ENCODE data around the gene CLDN6. TPM values are rescaled to one million over a fixed set of nuclear protein-coding genes. Genes with fewer than 3 reads are reported as not detected.

The CLDN6 gene
- total RNA-seq, 1 donor from 2014 or later: not detected

GRCh38 chr16:2981177-2981898 is 36.6 kb downstream of the CLDN6 start:
- DNase-seq (ENCODE audit: low spot score) (no peak), ATAC-seq (no peak)
- intact Hi-C loops (cut with DNase I): no loop called here

GRCh38 chr16:2980227-2981176 is 37.5 kb downstream of the CLDN6 start, which contains the start of gene PKMYT1:
Gene PKMYT1, minus strand, starts transcription at chr16:2980446. Its CDS starts 789 bp downstream, at chr16:2979657.
- DNase-seq (ENCODE audit: low spot score): peak; percentile 95
- intact Hi-C loops (cut with DNase I): no loop called here
- peak; percentile 95 for ATAC-seq

DNA sequence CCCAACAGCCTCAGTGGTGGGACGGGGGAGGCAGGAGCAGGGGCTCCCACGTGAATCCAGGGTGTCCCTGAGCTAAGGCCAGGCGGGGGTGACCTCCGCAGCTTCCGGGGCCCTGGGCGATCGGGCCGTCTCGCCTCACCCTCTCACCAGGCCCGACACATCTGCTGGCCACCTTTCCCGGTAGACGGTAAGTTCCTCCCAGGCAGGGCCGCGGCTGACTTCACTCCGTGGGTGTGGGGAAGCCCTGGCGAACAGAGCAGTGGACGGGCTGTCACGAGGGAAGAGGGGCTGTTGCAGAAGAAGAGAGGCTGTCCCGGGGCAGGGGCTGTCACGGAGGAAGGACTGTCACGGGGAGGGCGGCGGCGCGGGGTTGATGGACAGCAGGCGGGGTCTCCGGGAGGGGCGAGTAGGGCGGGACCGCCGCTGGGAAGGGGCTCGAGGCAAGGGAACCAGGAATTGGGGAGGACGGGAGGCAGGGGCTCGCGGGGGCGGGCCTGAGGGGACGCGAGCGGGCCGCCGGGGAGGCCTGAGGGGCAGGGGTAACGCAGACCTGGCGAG is 38.2 kb downstream of the CLDN6 start:
- intact Hi-C loops (cut with DNase I): no loop called here

DNA sequence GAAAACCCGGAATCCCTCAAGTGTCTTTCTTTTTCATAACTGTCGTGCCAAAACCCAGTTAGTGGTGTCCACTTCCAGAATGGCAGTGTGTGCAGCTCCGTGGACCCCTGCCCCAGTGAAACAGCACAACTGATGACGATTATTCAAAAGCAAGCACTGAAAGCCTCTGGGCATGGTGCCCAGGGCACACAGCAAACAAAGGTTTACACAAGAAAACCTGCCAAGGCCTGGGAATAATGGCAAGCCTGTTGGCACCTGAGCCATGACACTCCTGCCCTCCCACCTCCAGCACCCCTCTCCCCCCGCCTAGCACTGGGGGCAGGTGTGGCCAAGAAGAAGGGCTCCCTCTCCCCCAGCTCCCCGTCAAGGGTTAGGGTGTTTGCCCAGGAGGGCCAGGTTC is 40.5 kb downstream of the CLDN6 start:
- intact Hi-C loops (cut with DNase I): no loop called here
- DNase-seq (ENCODE audit: low spot score) (no peak), ATAC-seq (no peak)

More for the DNA sequence above, 38.2 kb downstream of the CLDN6 start:
- ATAC-seq (no peak), DNase-seq (ENCODE audit: low spot score) (no peak)

- ATAC-seq (no peak), DNase-seq (ENCODE audit: low spot score) (no peak)
- intact Hi-C loops (cut with DNase I): no loop called here
Observed at GRCh38 chr16:2976673-2977072, 41.3 kb downstream of the CLDN6 start.

- ATAC-seq (no peak), DNase-seq (ENCODE audit: low spot score) (no peak)
- intact Hi-C loops (cut with DNase I): no loop called here
Observed at GRCh38 chr16:2976201-2976600, 41.8 kb downstream of the CLDN6 start.

DNA sequence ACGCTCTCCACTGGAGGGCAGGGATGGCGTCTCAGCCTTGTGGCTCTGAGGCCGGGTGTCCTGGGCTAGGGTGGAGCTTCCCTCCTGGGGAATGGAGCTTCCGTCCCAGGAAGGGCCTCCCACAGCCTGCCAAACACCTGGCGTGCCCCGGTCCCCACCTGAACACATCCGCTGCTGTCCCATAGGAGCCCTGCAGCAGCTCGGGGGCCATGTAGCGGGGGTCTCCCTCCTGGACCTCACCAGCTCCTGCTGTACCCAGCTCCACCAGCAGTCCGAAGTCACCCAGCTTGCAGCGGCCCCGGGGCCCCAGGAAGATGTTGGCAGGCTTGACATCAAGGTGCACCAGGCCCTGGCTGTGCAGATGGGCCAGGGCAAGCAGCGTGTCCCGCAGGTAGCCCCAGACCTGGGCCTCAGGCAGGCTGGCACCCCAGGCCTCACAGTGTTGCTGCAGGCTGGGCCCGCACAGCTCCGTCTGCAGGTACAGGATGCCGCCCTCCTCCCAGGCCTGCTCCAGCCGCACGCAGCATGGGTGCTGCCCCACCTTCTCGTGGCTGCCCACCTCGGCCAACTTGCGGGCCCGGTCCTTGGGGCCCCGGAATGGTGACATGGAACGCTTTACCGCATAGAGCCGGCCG is 42.7 kb downstream of the CLDN6 start:
- DNase-seq (ENCODE audit: low spot score): no peak
- no peak for ATAC-seq
- intact Hi-C loops (cut with DNase I): no loop called here

GRCh38 chr16:2974319-2975056 is 43.5 kb downstream of the CLDN6 start:
- ATAC-seq (no peak), DNase-seq (ENCODE audit: low spot score) (no peak)
- intact Hi-C loops (cut with DNase I): no loop called here

GRCh38 chr16:2973605-2974318 is 44.2 kb downstream of the CLDN6 start:
- DNase-seq (ENCODE audit: low spot score): no peak
- ATAC-seq: no peak
- intact Hi-C loops (cut with DNase I): no loop called here

- no peak for ATAC-seq
- intact Hi-C loops (cut with DNase I): no loop called here
Observed at GRCh38 chr16:2973093-2973492, 44.9 kb downstream of the CLDN6 start.

DNA sequence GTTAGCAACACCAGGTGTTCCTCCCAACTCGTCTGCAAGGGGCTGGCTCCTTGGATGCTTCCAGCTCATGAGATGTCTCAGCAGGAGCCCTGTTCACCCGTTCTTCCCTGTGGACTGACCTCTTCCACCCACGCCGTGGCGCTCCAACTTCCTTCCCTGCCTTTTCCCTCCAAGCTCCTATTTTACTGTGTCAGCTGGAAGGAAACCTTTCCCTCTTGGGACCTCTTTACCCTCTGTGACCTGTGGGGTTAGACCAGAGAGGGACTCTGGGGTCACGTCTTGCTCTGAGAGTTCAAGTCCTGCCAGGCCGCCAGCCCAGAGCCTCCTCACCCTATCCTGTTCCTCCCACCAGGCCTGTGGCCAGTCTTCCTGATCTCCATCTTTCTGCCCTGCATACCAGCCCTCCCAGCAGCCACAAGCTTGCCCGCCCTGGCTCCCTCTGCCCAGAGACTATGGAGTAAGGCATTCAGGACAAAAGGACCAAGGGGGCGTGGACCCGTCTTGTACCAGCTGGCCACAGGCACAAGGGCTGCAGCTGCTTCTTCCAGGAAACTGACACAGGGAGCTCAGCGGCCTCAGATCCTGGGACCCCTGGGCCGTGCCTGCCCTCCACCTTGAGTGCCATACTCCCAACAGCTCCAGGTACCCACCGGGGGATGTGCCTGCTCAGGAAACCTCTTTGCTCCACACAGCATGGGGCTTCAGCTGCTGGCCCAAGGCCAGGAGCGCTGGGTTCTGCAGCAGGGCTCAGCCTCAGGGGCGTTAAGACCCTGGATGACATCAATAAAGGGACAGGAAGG is 45.8 kb downstream of the CLDN6 start:
- no peak for DNase-seq (ENCODE audit: low spot score)
- intact Hi-C loops (cut with DNase I): no loop called here
- ATAC-seq: no peak

More at GRCh38 chr16:2973093-2973492, 44.9 kb downstream of the CLDN6 start:
- DNase-seq (ENCODE audit: low spot score): no peak

- intact Hi-C loops (cut with DNase I): no loop called here
- ATAC-seq (no peak), DNase-seq (ENCODE audit: low spot score) (no peak)
Observed at GRCh38 chr16:2971134-2971984, 46.6 kb downstream of the CLDN6 start.

- ATAC-seq: no peak
- intact Hi-C loops (cut with DNase I): no loop called here
- DNase-seq (ENCODE audit: low spot score): no peak
Observed at GRCh38 chr16:2970563-2970962, 47.4 kb downstream of the CLDN6 start.

DNA sequence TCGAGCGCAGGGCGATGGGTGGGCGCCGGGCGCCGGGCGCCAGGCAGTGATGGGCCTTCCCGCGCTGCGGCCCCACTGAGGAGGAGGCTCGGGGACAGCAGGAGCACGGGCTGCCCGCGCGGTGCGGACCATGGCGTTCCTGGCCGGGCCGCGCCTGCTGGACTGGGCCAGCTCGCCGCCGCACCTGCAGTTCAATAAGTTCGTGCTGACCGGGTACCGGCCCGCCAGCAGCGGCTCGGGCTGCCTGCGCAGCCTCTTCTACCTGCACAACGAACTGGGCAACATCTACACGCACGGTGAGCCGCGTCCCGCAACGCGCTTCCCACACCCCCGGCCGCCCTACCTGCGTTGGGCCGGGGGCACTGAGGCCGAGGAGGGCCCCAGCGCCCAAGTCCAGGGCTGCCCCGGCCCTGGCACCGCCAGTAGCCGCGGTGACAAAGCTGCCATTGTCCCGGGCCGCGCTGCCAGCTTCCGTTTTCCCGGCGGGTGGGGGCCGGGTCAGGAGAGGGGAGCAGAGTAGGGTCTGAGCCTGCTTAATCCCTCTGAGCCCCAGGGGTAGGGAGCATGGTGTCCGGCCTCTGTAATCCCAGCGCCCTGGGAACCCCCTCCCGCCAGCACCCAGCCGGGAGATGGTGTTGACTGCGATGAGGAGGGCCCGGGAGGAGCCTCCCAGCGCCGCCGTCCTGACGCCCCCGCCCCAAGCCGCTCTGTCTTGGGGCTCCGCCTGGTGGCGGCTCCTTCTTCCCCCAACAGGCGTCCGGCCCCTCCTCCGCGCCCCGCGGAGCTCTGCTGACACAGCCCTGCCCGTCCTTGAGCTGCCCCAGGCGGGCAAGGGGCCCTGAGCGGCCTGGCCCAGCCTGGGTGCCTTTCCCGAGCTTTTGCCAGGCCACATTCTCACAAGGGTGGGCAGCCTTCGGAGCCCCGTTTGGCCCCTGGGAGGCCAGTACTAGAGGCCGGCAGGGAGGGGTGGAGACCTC is 48.1 kb downstream of the CLDN6 start:
- DNase-seq (ENCODE audit: low spot score) (peak; percentile 81), ATAC-seq (peak; percentile 33)
- intact Hi-C loops (cut with DNase I): no loop called here

Measured in sciatic nerve (tissue), 2 donors.